WTC11 (cell line): ENCODE results near the gene NME8. TPM values are rescaled to one million over a fixed set of nuclear protein-coding genes. Genes with fewer than 3 reads are reported as not detected.

Source experiments
- ATAC-seq: fragments of 200-7000 bp; cut with Tn5 transposase; 2 replicates; pipeline ENCODE4 v1.10.0; 2021; ENCODE audit warnings: mild to moderate bottlenecking, moderate library complexity
- CTCF ChIA-PET: fragments of 300-600 bp; sonication (Branson Sonifier 250); formaldehyde crosslinking; loops from one replicate; lab custom pipeline; 2021; ENCODE audit warnings: antibody characterized with exemption; lab: Charles Lee
- POLR2A ChIA-PET: fragments of 350-600 bp; sonication (Branson Sonifier 250); formaldehyde crosslinking; loops from one replicate; lab custom pipeline; 2021; ENCODE audit warnings: antibody characterized with exemption; lab: Charles Lee
- DNase-seq: peaks from one replicate; pipeline ENCODE4 v3.0.0; 2021; ENCODE audit warnings: low spot score
- H3K27ac Mint-ChIP-seq: 2 replicates; pipeline ENCODE4 v1.8.0; 2021; ENCODE audit warnings: mixed read lengths
- H3K27me3 Mint-ChIP-seq: 2 replicates; pipeline ENCODE4 v1.8.0; 2021; ENCODE audit warnings: low read depth, mild to moderate bottlenecking, moderate library complexity, mixed read lengths
- H3K36me3 Mint-ChIP-seq: 2 replicates; pipeline ENCODE4 v1.8.0; 2021; ENCODE audit warnings: mixed read lengths
- H3K4me1 Mint-ChIP-seq: 2 replicates; pipeline ENCODE4 v1.8.0; 2022; ENCODE audit warnings: mixed read lengths
- H3K4me3 Mint-ChIP-seq: 2 replicates; pipeline ENCODE4 v1.8.0; 2021; ENCODE audit warnings: mild to moderate bottlenecking, moderate library complexity, mixed read lengths
- H3K9me3 Mint-ChIP-seq: 2 replicates; pipeline ENCODE4 v1.8.0; 2021; ENCODE audit warnings: mixed read lengths
- ATF1 ChIP-seq: sonication (generic); formaldehyde crosslinking; IDR thresholded peaks from 2 replicates; pipeline ENCODE4 v1.8.1; 2023; ENCODE audit warnings: mild to moderate bottlenecking, moderate library complexity, missing genetic modification reagents
- ATF3 ChIP-seq: sonication (generic); formaldehyde crosslinking; conservative IDR thresholded peaks from 2 replicates; pipeline ENCODE4 v1.8.1; 2022; ENCODE audit warnings: mild to moderate bottlenecking, missing genetic modification reagents
- CREM ChIP-seq: sonication (generic); formaldehyde crosslinking; IDR thresholded peaks from 2 replicates; pipeline ENCODE4 v1.8.1; 2022; ENCODE audit warnings: mild to moderate bottlenecking, missing genetic modification reagents, moderate library complexity
- FOXK1 ChIP-seq: sonication (generic); formaldehyde crosslinking; IDR thresholded peaks from 2 replicates; pipeline ENCODE4 v1.8.0; 2022; ENCODE audit warnings: mild to moderate bottlenecking, moderate library complexity, missing genetic modification reagents
- FOXP1 ChIP-seq: sonication (generic); formaldehyde crosslinking; IDR thresholded peaks from 2 replicates; pipeline ENCODE4 v1.8.0; 2022; ENCODE audit warnings: missing genetic modification reagents, mild to moderate bottlenecking, moderate library complexity, borderline replicate concordance
- GABPB1 ChIP-seq: sonication (generic); formaldehyde crosslinking; IDR thresholded peaks from 2 replicates; pipeline ENCODE4 v1.8.1; 2023; ENCODE audit warnings: mild to moderate bottlenecking, missing genetic modification reagents
- IRF1 ChIP-seq: sonication (generic); formaldehyde crosslinking; IDR thresholded peaks from 2 replicates; pipeline ENCODE4 v1.8.0; 2023; ENCODE audit warnings: missing genetic modification reagents
- NFE2L1 ChIP-seq: sonication (generic); formaldehyde crosslinking; IDR thresholded peaks from 2 replicates; pipeline ENCODE4 v1.8.1; 2023; ENCODE audit warnings: missing genetic modification reagents
- NR1H2 ChIP-seq: sonication (generic); formaldehyde crosslinking; IDR thresholded peaks from 2 replicates; pipeline ENCODE4 v1.9.0; 2021; ENCODE audit warnings: mild to moderate bottlenecking, moderate library complexity, missing genetic modification reagents
- NR3C1 ChIP-seq: sonication (generic); formaldehyde crosslinking; conservative IDR thresholded peaks from 2 replicates; pipeline ENCODE4 v1.8.1; 2023; ENCODE audit warnings: low read depth, mild to moderate bottlenecking, missing genetic modification reagents
- PRRX2 ChIP-seq: fragments of 250-450 bp; sonication (Bioruptor Pico); IDR thresholded peaks from 2 replicates; pipeline ENCODE4 v1.8.0; 2021; ENCODE audit warnings: mild to moderate bottlenecking
- RORB ChIP-seq: fragments of 250-450 bp; sonication (Bioruptor Pico); IDR thresholded peaks from 2 replicates; pipeline ENCODE4 v1.9.0; 2021; ENCODE audit warnings: mild to moderate bottlenecking
- ZBTB21 ChIP-seq: sonication (generic); formaldehyde crosslinking; IDR thresholded peaks from 2 replicates; pipeline ENCODE4 v1.8.1; 2023; ENCODE audit warnings: mild to moderate bottlenecking, missing genetic modification reagents, borderline replicate concordance
- ZNF121 ChIP-seq: sonication (generic); formaldehyde crosslinking; IDR thresholded peaks from 2 replicates; pipeline ENCODE4 v1.8.0; 2023; ENCODE audit warnings: missing genetic modification reagents
- ZNF138 ChIP-seq: sonication (generic); formaldehyde crosslinking; conservative IDR thresholded peaks from 2 replicates; pipeline ENCODE4 v1.8.1; 2022; ENCODE audit warnings: mild to moderate bottlenecking, moderate library complexity, missing genetic modification reagents
- ZNF317 ChIP-seq: sonication (generic); formaldehyde crosslinking; IDR thresholded peaks from 2 replicates; pipeline ENCODE4 v1.8.1; 2023; ENCODE audit warnings: low read depth, mild to moderate bottlenecking, moderate library complexity, missing genetic modification reagents, borderline replicate concordance
- ZNF425 ChIP-seq: fragments of 250-450 bp; sonication (Bioruptor Pico); conservative IDR thresholded peaks from 2 replicates; pipeline ENCODE4 v1.9.0; 2021; ENCODE audit warnings: mild to moderate bottlenecking
- total RNA-seq: library from RNA; stranded (reverse); gene quantifications from 3 replicates; pipeline ENCODE4 v1.2.3, GENCODE V29; 2021
- TF ChIP-seq, protein P1 (sequence below): fragments of 250-450 bp; sonication (Bioruptor Pico); IDR thresholded peaks from 2 replicates; pipeline ENCODE4 v1.9.0; 2021; ENCODE audit warnings: mild to moderate bottlenecking, borderline replicate concordance
- TF ChIP-seq, protein P2 (sequence below): sonication (generic); formaldehyde crosslinking; IDR thresholded peaks from 2 replicates; pipeline ENCODE4 v1.8.1; 2023; ENCODE audit warnings: mild to moderate bottlenecking, missing genetic modification reagents
- TF ChIP-seq, protein P3 (sequence below): sonication (generic); formaldehyde crosslinking; IDR thresholded peaks from 2 replicates; pipeline ENCODE4 v1.8.1; 2022; ENCODE audit warnings: low read depth, mild to moderate bottlenecking, moderate library complexity, missing genetic modification reagents, borderline replicate concordance
- TF ChIP-seq, protein P4 (sequence below): sonication (generic); formaldehyde crosslinking; IDR thresholded peaks from 2 replicates; pipeline ENCODE4 v1.8.1; 2022; ENCODE audit warnings: mild to moderate bottlenecking, missing genetic modification reagents, moderate library complexity, borderline replicate concordance

NME8 gene
- total RNA-seq, 1 experiment from 2014 or later: 1.0 TPM

DNA sequence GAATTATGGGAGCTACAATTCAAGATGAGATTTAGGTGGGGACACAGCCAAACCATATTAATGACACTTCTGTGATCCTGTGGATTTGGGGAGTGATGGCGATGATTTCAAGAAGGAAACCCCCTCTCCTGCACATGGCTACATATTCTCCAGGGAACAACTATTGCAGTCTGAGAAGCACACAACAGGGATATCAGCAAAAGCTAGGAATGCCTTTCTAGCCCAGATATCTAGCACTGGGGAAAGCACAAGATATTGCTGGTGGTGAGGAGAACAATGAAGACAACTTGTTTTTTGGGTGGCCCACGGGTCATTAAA, 96.3 kb downstream of the NME8 start:
- no peak for ATAC-seq
- POLR2A ChIA-PET: no interaction called here
- CTCF ChIA-PET: interaction anchor here (1.5 kb wide), 1 partner anchor 28 kb away, joined by 4 read pairs; the partner anchor contains the start of gene SFRP4

GRCh38 chr7:37945336-37945735, 96.9 kb downstream of the NME8 start:
- H3K27me3 Mint-ChIP-seq: no peaks in the 10 kb centered on the region
- no peak overlapping the region for H3K27ac Mint-ChIP-seq
- peaks cover 4% of the 10 kb centered on the region for H3K9me3 Mint-ChIP-seq
- H3K4me1 Mint-ChIP-seq: peaks cover 12% of the 10 kb centered on the region
- POLR2A ChIA-PET: no interaction called here
- no peaks in the 10 kb centered on the region for H3K36me3 Mint-ChIP-seq
- no peak for DNase-seq
- no peak overlapping the region for H3K4me3 Mint-ChIP-seq
- ATAC-seq: no peak
- CTCF ChIA-PET: interaction anchor here (1.5 kb wide), 1 partner anchor 29 kb away, joined by 4 read pairs; the partner anchor contains the start of gene SFRP4
- TF ChIP-seq GABPB1 (CRISPR knock-in tag) (no peak), FOXK1 (CRISPR knock-in tag) (no peak), ZNF121 (CRISPR knock-in tag) (no peak), FOXP1 (CRISPR knock-in tag) (no peak), RORB (CRISPR knock-in tag) (no peak), ZNF425 (no peak), ATF3 (CRISPR knock-in tag) (no peak), IRF1 (no peak), ZBTB21 (CRISPR knock-in tag) (no peak), ATF1 (no peak), CREM (CRISPR knock-in tag) (no peak)

More for the DNA sequence above, 96.3 kb downstream of the NME8 start:
- Mint-ChIP-seq H3K4me1 (peaks cover 12% of the 10 kb centered on the region), H3K36me3 (no peaks in the 10 kb centered on the region), H3K27ac (no peak overlapping the region), H3K27me3 (no peaks in the 10 kb centered on the region), H3K4me3 (no peak overlapping the region), H3K9me3 (peaks cover 4% of the 10 kb centered on the region)
- DNase-seq: no peak
- TF ChIP-seq ZNF138 (CRISPR knock-in tag) (no peak), NR1H2 (CRISPR knock-in tag) (no peak), PRRX2 (no peak), ZNF317 (no peak), ZNF121 (CRISPR knock-in tag) (no peak), NR3C1 (no peak), ATF3 (CRISPR knock-in tag) (no peak), NFE2L1 (no peak)
- TF ChIP-seq, protein P1, sequence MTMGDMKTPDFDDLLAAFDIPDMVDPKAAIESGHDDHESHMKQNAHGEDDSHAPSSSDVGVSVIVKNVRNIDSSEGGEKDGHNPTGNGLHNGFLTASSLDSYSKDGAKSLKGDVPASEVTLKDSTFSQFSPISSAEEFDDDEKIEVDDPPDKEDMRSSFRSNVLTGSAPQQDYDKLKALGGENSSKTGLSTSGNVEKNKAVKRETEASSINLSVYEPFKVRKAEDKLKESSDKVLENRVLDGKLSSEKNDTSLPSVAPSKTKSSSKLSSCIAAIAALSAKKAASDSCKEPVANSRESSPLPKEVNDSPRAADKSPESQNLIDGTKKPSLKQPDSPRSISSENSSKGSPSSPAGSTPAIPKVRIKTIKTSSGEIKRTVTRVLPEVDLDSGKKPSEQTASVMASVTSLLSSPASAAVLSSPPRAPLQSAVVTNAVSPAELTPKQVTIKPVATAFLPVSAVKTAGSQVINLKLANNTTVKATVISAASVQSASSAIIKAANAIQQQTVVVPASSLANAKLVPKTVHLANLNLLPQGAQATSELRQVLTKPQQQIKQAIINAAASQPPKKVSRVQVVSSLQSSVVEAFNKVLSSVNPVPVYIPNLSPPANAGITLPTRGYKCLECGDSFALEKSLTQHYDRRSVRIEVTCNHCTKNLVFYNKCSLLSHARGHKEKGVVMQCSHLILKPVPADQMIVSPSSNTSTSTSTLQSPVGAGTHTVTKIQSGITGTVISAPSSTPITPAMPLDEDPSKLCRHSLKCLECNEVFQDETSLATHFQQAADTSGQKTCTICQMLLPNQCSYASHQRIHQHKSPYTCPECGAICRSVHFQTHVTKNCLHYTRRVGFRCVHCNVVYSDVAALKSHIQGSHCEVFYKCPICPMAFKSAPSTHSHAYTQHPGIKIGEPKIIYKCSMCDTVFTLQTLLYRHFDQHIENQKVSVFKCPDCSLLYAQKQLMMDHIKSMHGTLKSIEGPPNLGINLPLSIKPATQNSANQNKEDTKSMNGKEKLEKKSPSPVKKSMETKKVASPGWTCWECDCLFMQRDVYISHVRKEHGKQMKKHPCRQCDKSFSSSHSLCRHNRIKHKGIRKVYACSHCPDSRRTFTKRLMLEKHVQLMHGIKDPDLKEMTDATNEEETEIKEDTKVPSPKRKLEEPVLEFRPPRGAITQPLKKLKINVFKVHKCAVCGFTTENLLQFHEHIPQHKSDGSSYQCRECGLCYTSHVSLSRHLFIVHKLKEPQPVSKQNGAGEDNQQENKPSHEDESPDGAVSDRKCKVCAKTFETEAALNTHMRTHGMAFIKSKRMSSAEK (CRISPR knock-in tag): no peak
- TF ChIP-seq, protein P2, sequence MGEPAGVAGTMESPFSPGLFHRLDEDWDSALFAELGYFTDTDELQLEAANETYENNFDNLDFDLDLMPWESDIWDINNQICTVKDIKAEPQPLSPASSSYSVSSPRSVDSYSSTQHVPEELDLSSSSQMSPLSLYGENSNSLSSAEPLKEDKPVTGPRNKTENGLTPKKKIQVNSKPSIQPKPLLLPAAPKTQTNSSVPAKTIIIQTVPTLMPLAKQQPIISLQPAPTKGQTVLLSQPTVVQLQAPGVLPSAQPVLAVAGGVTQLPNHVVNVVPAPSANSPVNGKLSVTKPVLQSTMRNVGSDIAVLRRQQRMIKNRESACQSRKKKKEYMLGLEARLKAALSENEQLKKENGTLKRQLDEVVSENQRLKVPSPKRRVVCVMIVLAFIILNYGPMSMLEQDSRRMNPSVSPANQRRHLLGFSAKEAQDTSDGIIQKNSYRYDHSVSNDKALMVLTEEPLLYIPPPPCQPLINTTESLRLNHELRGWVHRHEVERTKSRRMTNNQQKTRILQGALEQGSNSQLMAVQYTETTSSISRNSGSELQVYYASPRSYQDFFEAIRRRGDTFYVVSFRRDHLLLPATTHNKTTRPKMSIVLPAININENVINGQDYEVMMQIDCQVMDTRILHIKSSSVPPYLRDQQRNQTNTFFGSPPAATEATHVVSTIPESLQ (CRISPR knock-in tag): no peak
- TF ChIP-seq, protein P3, sequence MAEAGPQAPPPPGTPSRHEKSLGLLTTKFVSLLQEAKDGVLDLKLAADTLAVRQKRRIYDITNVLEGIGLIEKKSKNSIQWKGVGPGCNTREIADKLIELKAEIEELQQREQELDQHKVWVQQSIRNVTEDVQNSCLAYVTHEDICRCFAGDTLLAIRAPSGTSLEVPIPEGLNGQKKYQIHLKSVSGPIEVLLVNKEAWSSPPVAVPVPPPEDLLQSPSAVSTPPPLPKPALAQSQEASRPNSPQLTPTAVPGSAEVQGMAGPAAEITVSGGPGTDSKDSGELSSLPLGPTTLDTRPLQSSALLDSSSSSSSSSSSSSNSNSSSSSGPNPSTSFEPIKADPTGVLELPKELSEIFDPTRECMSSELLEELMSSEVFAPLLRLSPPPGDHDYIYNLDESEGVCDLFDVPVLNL (CRISPR knock-in tag): no peak
- TF ChIP-seq, protein P4, sequence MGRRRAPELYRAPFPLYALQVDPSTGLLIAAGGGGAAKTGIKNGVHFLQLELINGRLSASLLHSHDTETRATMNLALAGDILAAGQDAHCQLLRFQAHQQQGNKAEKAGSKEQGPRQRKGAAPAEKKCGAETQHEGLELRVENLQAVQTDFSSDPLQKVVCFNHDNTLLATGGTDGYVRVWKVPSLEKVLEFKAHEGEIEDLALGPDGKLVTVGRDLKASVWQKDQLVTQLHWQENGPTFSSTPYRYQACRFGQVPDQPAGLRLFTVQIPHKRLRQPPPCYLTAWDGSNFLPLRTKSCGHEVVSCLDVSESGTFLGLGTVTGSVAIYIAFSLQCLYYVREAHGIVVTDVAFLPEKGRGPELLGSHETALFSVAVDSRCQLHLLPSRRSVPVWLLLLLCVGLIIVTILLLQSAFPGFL (CRISPR knock-in tag): no peak
